ENCODE measurements around the gene NNMT.

NNMT gene

DNA sequence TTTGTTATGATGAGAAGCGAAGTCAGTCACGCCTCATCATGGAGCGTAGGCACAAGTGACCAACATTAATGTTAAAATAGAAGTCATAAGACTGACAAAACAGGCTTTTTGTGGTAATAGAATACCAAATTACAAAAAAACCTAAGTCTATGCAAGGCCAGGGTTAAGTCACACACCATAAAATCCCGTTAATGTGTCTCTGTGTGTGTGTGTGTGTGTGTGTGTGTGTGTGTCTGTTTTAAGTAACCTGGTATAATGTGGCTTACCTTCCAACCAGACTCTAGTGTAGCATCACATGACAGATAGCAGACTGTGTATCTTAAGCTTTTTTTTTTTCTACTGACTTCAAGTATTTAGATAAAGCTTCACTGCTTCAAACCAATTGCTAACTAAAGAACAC lies 66.1 kb downstream of the NNMT start:
- no peaks in the 10 kb centered on the region for H3K36me3 ChIP-seq (ENCODE audit: insufficient read depth, low read length)
- H3K27ac ChIP-seq: no peak overlapping the region
- no peak overlapping the region for H3K9ac ChIP-seq (ENCODE audit: insufficient read length)
- DNase-seq (ENCODE audit: low read depth, low spot score): no peak
- H3K9me3 ChIP-seq (ENCODE audit: low read depth, low read length): no peaks in the 10 kb centered on the region
- TF ChIP-seq FOXP2 (optimal IDR thresholded peaks at IDR 0.05; ENCODE audit: control extremely low read depth, extremely low read length, insufficient read depth): no peak
- TF ChIP-seq POLR2AphosphoS5 (IDR thresholded peaks at IDR 0.05; ENCODE audit: borderline replicate concordance, low read depth, low read length): no peak
- TF ChIP-seq EZH2 (IDR thresholded peaks at IDR 0.05): no peak
- no peak overlapping the region for H3K4me3 ChIP-seq

DNA sequence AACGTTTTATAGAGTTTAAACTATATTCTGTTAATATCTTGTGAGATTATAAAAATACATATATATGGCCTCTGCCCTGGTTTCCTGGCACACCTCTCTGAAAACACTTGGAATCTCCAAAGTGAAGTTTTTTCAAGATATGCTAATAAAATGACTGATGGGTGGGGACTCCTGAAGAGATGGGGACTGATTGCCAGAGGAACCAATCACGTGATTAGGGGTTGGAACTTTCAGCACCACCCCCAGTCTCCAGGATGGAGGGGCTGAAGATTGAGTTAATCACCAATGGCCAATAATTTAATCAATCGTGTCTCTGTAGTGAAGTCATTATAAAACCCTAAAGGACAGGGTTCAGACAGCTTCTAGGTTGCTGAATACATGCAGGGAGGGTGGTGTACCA lies 66.8 kb downstream of the NNMT start:
- no peak for DNase-seq (ENCODE audit: low read depth, low spot score)
- no peaks in the 10 kb centered on the region for H3K36me3 ChIP-seq (ENCODE audit: insufficient read depth, low read length)
- no peaks in the 10 kb centered on the region for H3K9me3 ChIP-seq (ENCODE audit: low read depth, low read length)
- TF ChIP-seq POLR2AphosphoS5 (IDR thresholded peaks at IDR 0.05; ENCODE audit: borderline replicate concordance, low read depth, low read length): no peak
- no peak for TF ChIP-seq FOXP2 (optimal IDR thresholded peaks at IDR 0.05; ENCODE audit: control extremely low read depth, extremely low read length, insufficient read depth)
- TF ChIP-seq EZH2 (IDR thresholded peaks at IDR 0.05): no peak
- H3K27ac ChIP-seq: no peak overlapping the region
- H3K4me3 ChIP-seq: no peak overlapping the region
- no peak overlapping the region for H3K9ac ChIP-seq (ENCODE audit: insufficient read length)

Measured in SK-N-MC (cell line).